CD4-positive, alpha-beta T cell (primary cell): ENCODE data around the gene FAM222A. TPM values are rescaled to one million over a fixed set of nuclear protein-coding genes. Genes with fewer than 3 reads are reported as not detected.

Experiments used
- ATAC-seq: fragments of 200-7000 bp; cut with Tn5 transposase; one replicate; pipeline ENCODE4 v1.10.0; 2022; ENCODE audit warnings: mild to moderate bottlenecking; ENCODE audit not compliant: poor library complexity
- CTCF ChIA-PET: fragments of 350-600 bp; sonication (Branson Sonifier 250); formaldehyde crosslinking; loops from one replicate; lab custom pipeline; 2021; ENCODE audit warnings: antibody characterized with exemption, inconsistent platforms; lab: Charles Lee
- POLR2A ChIA-PET: fragments of 350-600 bp; sonication (Branson Sonifier 250); formaldehyde crosslinking; loops from one replicate; lab custom pipeline; 2021; ENCODE audit warnings: antibody characterized with exemption, inconsistent platforms; lab: Charles Lee
- DNase-seq, 14 experiments: peaks; one replicate each; pipeline ENCODE4 v3.0.0-alpha.2; 2013 to 2020; ENCODE audit warnings: mixed read lengths in 2 of 14
- H3K27ac ChIP-seq, 2 donors: one replicate each; pipeline versions ENCODE4 v1.5.1 to v1.7.0; 2013; ENCODE audit warnings: low read length in 2 of 2, low read depth in 1 of 2, mild to moderate bottlenecking in 1 of 2
- H3K27me3 ChIP-seq, 2 experiments: 1 replicate in 1 of 2; 2 replicates in 1 of 2; pipeline versions ENCODE4 v1.6.1 to v1.7.0; 2013; ENCODE audit warnings: low read length in 2 of 2, control low read depth in 1 of 2, mild to moderate bottlenecking in 1 of 2, moderate library complexity in 1 of 2; ENCODE audit not compliant: insufficient read depth in 2 of 2, control insufficient read depth in 1 of 2
- H3K36me3 ChIP-seq: one replicate; pipeline ENCODE4 v1.6.1; 2013; ENCODE audit warnings: low read length, control low read depth; ENCODE audit not compliant: insufficient read depth
- H3K4me1 ChIP-seq: one replicate; pipeline ENCODE4 v1.6.1; 2013; ENCODE audit warnings: low read length, control low read depth; ENCODE audit not compliant: insufficient read depth
- H3K4me3 ChIP-seq: one replicate; pipeline ENCODE4 v1.5.1; 2013; ENCODE audit warnings: mild to moderate bottlenecking, low read length, moderate library complexity
- H3K9me3 ChIP-seq, 2 experiments: 1 replicate in 1 of 2; 2 replicates in 1 of 2; pipeline versions ENCODE4 v1.6.1 to v1.7.0; 2013; ENCODE audit warnings: low read length in 2 of 2, mild to moderate bottlenecking in 2 of 2, control low read depth in 1 of 2, moderate library complexity in 1 of 2; ENCODE audit not compliant: control insufficient read depth in 1 of 2, insufficient read depth in 1 of 2
- H3K27ac Mint-ChIP-seq: one replicate; pipeline ENCODE4 v1.8.0; 2020; ENCODE audit warnings: mixed read lengths
- H3K27me3 Mint-ChIP-seq: one replicate; pipeline ENCODE4 v1.8.0; 2021; ENCODE audit warnings: mixed read lengths
- H3K36me3 Mint-ChIP-seq: one replicate; pipeline ENCODE4 v1.8.0; 2021; ENCODE audit warnings: low read depth, mixed read lengths
- H3K4me1 Mint-ChIP-seq: one replicate; pipeline ENCODE4 v1.8.0; 2021; ENCODE audit warnings: low read depth, mixed read lengths
- H3K4me3 Mint-ChIP-seq: one replicate; pipeline ENCODE4 v1.8.0; 2020; ENCODE audit warnings: mild to moderate bottlenecking, mixed read lengths
- H3K9me3 Mint-ChIP-seq: one replicate; pipeline ENCODE4 v1.8.0; 2020; ENCODE audit warnings: mixed read lengths
- CTCF ChIP-seq: fragments of 200-600 bp; IDR thresholded peaks from one replicate; pipeline ENCODE4 v1.8.0; 2022; ENCODE audit warnings: antibody characterized with exemption, mild to moderate bottlenecking
- intact Hi-C, 2 experiments: fragments of 100-400 bp; cut with DNase I in 1 of 2; cut with micrococcal nuclease in 1 of 2; formaldehyde crosslinking; loops; one replicate each; pipeline versions ENCODE4 v1.15.1 to v1.9.0; 2023 to 2025; cut with DNase I, micrococcal nuclease
- total RNA-seq, 174 experiments: library from RNA in 2 of 174; stranded (reverse) in 2 of 174; gene quantifications; one replicate each; pipeline ENCODE4 v1.2.3 and lab custom pipeline; 2021 to 2026

FAM222A gene
- total RNA-seq, 2 experiments from 2014 or later, result 1.1 to 1.7 TPM

- intact Hi-C loops, result loop anchor here in 1 of 2 experiments (5.0 kb wide), 1 partner anchor 55 kb away; no protein-coding TSS in a partner anchor
- Histone ChIP-seq H3K9me3 (no peaks in the 10 kb centered on the region), H3K27me3 (no peaks in the 10 kb centered on the region), H3K4me1 (no peaks in the 10 kb centered on the region), H3K27ac (no peak overlapping the region), H3K4me3 (no peak overlapping the region), H3K36me3 (no peaks in the 10 kb centered on the region)
- H3K4me1 Mint-ChIP-seq, result no peaks in the 10 kb centered on the region
- peaks cover 5% of the 10 kb centered on the region for H3K27me3 Mint-ChIP-seq
- no peak for DNase-seq
- ChIA-PET POLR2A (no interaction called here), CTCF (no interaction called here)
- no peaks in the 10 kb centered on the region for H3K9me3 Mint-ChIP-seq
- no peak overlapping the region for H3K27ac Mint-ChIP-seq
- no peak for ATAC-seq
- no peaks in the 10 kb centered on the region for H3K36me3 Mint-ChIP-seq
- TF ChIP-seq CTCF, result no peak
- no peak overlapping the region for H3K4me3 Mint-ChIP-seq
Measured at GRCh38 chr12:109741970-109742703, 28.5 kb downstream of the FAM222A start.

GRCh38 chr12:109743076-109743910 is 29.7 kb downstream of the FAM222A start:
- ATAC-seq (no peak), DNase-seq (peak in 1 of 14 experiments; percentile 0)
- CTCF ChIA-PET, result no interaction called here
- intact Hi-C loops, result loop anchor here in 1 of 2 experiments (5.0 kb wide), 1 partner anchor 56 kb away; no protein-coding TSS in a partner anchor
- Mint-ChIP-seq H3K4me3 (no peak overlapping the region), H3K36me3 (no peaks in the 10 kb centered on the region), H3K27me3 (peaks cover 5% of the 10 kb centered on the region), H3K4me1 (no peaks in the 10 kb centered on the region), H3K27ac (no peak overlapping the region), H3K9me3 (no peaks in the 10 kb centered on the region)
- no peak for TF ChIP-seq CTCF
- Histone ChIP-seq H3K27me3 (no peaks in the 10 kb centered on the region), H3K27ac (no peak overlapping the region), H3K4me1 (no peaks in the 10 kb centered on the region), H3K9me3 (no peaks in the 10 kb centered on the region), H3K4me3 (no peak overlapping the region), H3K36me3 (no peaks in the 10 kb centered on the region)
- POLR2A ChIA-PET, result no interaction called here

- CTCF ChIA-PET, result no interaction called here
- no peaks in the 10 kb centered on the region for H3K4me1 Mint-ChIP-seq
- no peaks in the 10 kb centered on the region for H3K9me3 Mint-ChIP-seq
- Histone ChIP-seq H3K4me3 (no peak overlapping the region), H3K27ac (no peak overlapping the region), H3K9me3 (no peaks in the 10 kb centered on the region), H3K36me3 (no peaks in the 10 kb centered on the region), H3K27me3 (no peaks in the 10 kb centered on the region), H3K4me1 (no peaks in the 10 kb centered on the region)
- ATAC-seq (no peak), DNase-seq (no peak)
- POLR2A ChIA-PET, result no interaction called here
- TF ChIP-seq CTCF, result no peak
- no peak overlapping the region for H3K4me3 Mint-ChIP-seq
- H3K36me3 Mint-ChIP-seq, result no peaks in the 10 kb centered on the region
- intact Hi-C loops, result loop anchor here in 1 of 2 experiments (5.0 kb wide), 1 partner anchor 57 kb away; no protein-coding TSS in a partner anchor
- H3K27me3 Mint-ChIP-seq, result peaks cover 5% of the 10 kb centered on the region
- no peak overlapping the region for H3K27ac Mint-ChIP-seq
Measured at GRCh38 chr12:109744026-109744425, 30.4 kb downstream of the FAM222A start.
